WTC11 (cell line): ENCODE data around the gene KCTD1.

Source experiments
- CTCF ChIP-seq: fragments of 200-600 bp; IDR thresholded peaks from 2 replicates; pipeline ENCODE4 v1.8.0; 2022; ENCODE audit warnings: antibody characterized with exemption
- JUN ChIP-seq: sonication (generic); formaldehyde crosslinking; IDR thresholded peaks from 2 replicates; pipeline ENCODE4 v1.8.0; 2023; ENCODE audit warnings: mild to moderate bottlenecking, missing genetic modification reagents
- NFE2L1 ChIP-seq: sonication (generic); formaldehyde crosslinking; IDR thresholded peaks from 2 replicates; pipeline ENCODE4 v1.8.1; 2023; ENCODE audit warnings: missing genetic modification reagents
- PREB ChIP-seq: sonication (generic); formaldehyde crosslinking; IDR thresholded peaks from 2 replicates; pipeline ENCODE4 v1.8.1; 2022; ENCODE audit warnings: mild to moderate bottlenecking, missing genetic modification reagents, moderate library complexity, borderline replicate concordance
- SMAD4 ChIP-seq: sonication (generic); formaldehyde crosslinking; IDR thresholded peaks from 2 replicates; pipeline ENCODE4 v1.8.0; 2022; ENCODE audit warnings: mild to moderate bottlenecking, missing genetic modification reagents
- SP1 ChIP-seq: sonication (generic); formaldehyde crosslinking; conservative IDR thresholded peaks from 2 replicates; pipeline ENCODE4 v1.8.1; 2022; ENCODE audit warnings: missing genetic modification reagents
- USF2 ChIP-seq: sonication (generic); formaldehyde crosslinking; IDR thresholded peaks from 2 replicates; pipeline ENCODE4 v1.8.1; 2023; ENCODE audit warnings: mild to moderate bottlenecking, missing genetic modification reagents, moderate library complexity

GRCh38 chr18:26563024-26563423 lies 14.7 kb upstream of the KCTD1 start:
- TF ChIP-seq CTCF (no peak), SP1 (CRISPR knock-in tag) (no peak), SMAD4 (CRISPR knock-in tag) (no peak), NFE2L1 (CRISPR knock-in tag) (no peak), JUN (no peak), USF2 (CRISPR knock-in tag) (no peak), PREB (CRISPR knock-in tag) (no peak)
